NCI-H82 treated with DMSO at 0.1 percent for 48 hours (cell line): ENCODE results near the gene ANKS6.

Experiments used
- DNase-seq: peaks from one replicate; lab custom pipeline; 2025; ENCODE audit not compliant: unreplicated experiment; lab: John Stamatoyannopoulos, UW

The ANKS6 gene

DNA sequence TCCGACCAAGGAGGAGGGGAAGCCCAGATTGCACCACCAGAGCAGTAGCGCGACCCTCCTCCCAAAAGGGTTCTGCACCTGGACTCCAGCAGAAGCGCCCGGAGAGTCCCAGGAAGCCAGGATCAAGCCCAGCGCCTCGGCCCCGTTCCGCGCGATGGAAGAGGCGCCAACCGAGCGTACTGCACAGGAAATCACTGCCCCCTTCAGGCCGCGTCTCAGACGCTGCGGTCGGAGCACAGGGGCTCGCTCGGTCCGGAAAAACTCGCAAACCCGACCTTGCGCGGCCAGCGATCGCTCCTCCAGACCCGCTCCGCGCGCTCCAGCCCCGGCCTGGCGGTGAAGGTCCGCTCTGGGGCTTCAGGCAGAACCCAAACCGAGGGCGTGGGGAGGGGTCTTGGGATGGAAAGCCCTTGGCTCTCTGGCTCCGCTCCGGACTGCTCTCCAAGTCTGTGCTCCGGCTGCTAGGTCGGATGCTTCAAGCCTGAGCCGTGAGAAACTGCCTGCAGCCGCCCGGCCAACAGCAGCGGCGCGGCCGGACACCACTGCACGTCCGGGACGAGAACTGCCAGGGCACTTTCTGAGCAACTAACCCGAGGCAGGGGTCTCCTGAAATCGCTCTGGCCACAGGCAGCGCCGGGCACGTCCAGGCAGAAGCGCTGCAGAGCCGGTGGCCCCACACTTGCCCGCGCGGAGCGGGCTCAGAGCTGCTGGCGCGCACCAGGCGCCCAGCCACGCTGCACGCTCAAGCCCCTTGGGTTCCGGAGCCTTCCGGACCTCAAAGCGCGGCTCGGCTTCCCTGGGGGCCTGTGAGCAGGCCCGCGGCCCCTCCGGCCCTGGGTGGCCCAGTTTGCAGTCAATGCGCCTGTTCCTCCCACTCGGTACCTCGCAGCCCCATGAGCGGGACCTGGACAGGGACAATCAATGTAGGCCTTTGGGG, 88.9 kb downstream of the ANKS6 start:
- DNase-seq, result peak; percentile 60

DNA sequence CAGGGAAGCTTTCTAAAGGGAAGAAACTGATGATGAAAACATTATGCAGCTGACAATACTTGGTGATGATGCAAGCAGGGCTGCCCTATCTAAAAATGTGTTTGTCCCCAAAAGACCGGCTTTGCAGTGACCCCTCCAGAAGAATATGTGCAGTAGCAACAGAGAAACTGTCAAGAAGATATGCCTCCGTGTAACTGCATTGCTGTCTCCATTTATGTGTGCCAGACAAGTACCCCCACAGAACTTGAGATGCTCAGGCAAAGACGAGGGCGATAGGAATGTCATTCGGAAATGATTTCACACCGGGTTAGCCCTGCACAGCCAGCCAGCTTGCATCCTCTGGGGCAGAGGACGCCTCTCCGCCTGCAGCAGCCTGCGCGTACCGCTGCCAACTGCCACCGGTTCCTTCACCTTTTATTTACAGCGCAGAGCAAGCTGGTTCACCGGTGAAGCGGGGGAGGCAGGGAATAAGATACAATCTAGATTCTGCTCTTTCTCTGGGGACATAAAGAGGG, 89.6 kb downstream of the ANKS6 start:
- DNase-seq, result no peak

DNA sequence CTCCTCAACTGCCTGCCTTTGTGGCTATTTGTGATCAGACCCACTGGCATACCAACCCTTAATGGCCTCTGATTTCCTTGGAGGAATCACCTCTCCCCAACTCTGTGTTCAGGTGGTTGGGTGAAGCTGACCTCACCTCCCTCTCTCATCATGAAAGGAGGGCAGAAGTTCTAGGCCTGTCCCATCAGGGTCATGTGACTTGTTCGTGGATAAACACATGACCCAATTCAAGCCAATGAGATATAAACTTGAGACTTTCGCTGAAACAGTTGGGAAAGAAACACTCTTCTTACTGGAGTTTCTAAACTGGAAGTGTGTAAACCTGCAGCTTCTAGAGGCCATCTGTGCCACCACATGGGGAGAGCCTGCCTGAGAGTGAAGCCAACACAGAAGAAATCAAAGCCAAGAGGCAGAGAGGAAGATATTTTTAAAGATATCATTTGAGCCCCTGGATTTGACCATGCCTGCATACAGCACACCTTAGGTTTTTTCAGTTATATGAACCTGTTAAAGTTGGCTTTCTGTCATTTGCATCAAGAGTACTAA, 93.4 kb downstream of the ANKS6 start:
- DNase-seq, result no peak

DNA sequence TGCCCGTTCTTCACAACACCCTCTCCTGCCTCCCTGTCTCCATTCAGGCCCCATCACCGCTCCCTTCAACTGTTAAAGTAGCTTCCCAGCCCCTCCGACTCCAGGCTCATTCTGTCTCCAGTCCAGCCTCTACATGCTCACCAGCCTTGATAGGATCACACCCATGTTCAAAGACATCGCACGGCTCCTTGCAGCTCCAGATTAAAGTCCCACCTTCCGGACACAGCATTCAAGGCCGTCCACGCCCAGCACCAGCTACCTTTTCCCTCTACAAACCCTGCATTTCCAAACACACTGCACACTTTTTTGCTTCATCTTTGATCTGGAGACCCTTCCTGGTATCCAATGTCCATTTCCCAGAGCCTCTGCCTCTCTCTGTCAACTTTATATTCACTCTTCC, 94.0 kb downstream of the ANKS6 start:
- DNase-seq, result no peak

DNA sequence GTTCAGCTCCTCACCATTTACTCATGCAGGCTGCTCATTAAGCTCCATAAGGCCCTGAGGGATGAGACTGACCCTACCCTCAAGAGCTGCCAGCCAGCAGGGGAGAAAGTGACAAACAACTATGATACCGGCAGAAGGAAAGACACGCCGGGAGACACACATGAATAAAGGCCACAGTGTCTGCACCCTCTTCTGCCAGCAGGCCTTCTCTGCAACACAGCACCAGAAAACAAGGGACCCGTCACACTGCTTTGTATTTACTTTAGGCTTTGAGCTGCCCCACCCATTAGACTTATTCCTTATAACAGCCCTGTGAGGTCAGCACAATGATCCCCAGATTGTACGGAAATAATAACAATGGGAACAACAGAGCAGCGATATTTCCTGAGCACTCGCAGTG, 94.8 kb downstream of the ANKS6 start:
- DNase-seq, result no peak

DNA sequence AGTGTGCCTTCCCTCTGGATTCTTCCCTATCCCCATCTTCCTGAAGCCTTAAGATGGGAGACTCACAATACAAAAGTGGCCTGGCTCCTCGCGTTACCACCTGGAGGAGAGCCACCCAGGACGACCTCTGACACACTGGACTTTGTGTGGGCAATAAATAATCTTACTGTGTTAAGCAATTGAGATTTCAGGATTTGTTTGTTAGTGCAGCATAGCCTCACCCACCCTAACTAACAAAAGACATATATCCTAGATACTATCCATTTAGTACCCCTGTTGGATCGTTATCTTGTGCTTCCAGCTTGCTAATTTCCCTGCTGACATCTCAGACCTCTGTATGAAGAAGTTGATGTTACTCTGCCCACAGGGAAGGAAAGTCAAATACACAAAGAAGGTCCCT, 95.6 kb downstream of the ANKS6 start:
- DNase-seq, result no peak

DNA sequence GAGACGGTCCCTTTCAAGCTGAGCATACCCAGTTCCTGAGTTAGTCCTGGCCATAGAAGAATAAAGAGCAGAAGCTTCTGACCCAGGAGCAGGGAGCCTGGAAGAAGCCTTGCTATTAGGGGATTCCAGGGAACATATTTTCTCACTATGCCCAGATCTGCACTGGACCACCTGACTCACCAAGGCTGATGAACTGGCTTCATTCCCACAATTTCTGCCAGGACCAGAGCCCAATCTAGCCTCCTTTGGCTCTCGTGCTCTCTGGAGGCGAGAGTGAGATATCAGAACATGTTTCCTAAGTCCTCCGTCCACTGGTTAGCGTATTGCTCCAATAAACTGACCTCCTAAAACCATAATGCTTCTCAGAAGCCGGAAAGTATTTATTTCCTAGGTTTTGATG, 97.5 kb downstream of the ANKS6 start:
- DNase-seq, result no peak

DNA sequence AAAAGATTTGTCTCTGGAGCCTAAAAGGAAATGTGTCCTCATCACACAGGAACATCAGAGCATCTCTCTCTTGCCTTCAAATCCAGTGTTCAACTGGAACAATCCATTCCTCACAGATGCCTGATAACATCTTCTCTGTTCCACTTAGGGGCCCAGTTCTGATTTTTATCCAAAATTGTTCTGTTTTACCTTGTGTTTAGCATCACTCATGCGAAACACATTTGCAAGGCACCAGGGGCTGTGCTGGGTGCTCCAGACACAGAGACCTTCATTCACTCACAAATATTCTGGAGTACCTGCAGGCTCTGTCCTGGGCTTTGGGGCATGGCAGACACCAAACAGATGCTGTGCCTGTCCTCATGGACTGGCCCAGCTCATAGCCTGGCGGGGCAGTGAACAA, 101.4 kb downstream of the ANKS6 start:
- no peak for DNase-seq

DNA sequence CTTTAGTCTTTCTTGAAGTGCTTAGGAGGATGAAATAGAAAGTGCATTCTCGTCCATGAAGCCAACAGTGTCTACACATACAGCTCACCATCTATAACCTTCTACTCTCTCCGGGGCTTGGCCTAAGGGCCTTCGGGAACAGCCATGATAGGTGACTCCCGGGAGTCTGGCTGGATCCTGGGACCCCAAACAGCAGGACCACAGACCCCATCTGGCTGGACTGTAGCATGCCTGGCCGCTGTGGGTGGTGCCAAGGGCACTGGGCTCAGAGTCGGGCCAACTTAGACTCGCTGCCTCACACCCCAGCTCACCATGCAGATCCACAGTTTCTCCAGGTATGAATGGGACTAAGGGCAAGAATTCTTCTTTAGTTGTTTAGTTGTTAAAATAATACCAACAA, 104.0 kb downstream of the ANKS6 start:
- no peak for DNase-seq

DNA sequence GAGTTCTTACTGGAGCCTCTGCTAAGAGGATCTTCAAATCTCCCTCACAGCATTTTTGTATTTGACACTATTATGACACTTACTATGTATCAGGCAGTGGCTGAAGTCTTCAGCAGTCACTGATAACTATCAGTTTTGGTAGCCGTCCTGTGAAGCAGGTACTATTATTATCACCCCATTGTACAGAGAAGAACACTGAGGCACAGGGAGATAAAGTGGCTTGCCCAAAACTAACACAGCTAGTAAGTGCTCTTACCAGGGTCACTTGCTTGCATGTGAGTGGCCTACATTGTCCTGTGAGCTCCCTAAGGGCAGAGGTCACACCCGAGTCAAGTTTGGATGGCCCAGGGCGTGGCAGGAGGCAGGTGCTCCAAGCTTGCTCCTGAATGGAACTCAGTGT, 104.5 kb downstream of the ANKS6 start:
- no peak for DNase-seq

DNA sequence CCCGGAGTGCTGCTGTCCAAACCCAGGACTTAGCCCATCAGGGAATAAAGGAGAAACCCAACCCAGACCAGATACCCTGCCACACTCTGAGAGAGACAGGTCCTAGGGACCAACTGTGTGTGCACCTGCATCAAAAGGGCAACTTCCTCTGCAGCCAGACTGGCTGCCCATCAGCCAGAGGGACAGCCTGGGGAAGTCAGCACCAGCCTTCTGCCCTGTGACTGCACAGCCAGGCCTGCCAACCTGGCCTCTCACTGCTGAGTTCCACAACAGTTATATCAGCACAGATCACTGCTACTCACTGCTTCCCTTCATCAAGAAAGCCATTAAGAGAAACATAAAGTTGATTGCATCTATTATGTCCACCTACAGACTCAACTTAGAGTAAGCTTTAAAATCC, 105.7 kb downstream of the ANKS6 start:
- no peak for DNase-seq

DNA sequence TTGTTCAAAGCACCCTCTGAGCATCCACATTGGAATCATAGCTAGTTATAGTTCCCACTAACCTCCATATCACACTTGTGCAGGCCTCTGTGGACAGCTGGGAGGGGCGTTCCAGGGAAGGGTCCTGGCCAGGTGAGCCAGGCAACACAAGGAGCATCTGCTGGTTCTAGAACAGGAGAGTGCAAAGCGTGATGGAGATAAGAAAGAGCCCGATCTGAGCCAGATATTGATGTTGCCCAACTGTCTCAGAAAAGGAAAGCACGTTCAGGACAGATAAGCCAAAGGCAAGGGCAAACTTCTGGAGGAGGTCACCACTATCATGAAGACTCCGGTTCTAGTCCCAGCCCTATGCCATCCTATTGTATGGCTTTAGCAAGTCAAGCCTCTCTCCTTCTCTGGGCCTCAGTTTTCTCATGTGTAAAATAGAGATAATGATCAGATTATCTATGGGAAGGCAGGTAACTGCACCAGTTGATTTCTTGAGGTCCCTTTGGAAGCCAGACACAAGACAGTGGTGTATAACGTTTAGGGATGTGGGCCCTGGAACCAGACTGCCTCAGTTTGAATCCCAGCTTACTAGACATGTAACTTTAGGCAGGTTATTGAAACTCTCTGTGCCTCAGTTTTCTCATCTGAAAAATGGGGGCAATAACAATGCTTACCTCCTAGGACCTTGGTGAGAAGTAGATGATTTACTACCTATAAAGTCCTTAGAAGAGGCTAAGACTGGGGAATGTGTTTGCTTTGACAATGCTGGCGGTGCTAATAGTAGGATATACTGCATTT, 107.5 kb downstream of the ANKS6 start:
- no peak for DNase-seq

DNA sequence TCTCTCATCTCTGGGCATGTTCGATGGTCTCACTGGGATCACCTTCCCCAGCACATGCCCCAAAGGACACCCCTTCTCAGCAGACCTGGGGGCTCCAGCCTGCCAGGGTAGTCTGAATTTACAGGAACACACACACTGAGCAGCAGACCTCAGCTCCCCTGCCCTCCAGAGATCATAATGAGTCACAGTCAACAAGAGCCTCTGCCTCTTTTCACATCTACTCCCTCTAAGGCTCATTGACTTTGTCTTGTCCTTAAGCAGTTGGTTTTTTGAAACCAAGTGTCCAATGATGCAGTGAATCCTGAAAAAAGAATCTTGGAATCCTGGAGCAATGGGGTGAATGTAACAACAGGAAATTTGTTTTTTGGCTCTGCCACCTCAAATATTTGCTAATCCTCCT, 108.4 kb downstream of the ANKS6 start:
- no peak for DNase-seq

DNA sequence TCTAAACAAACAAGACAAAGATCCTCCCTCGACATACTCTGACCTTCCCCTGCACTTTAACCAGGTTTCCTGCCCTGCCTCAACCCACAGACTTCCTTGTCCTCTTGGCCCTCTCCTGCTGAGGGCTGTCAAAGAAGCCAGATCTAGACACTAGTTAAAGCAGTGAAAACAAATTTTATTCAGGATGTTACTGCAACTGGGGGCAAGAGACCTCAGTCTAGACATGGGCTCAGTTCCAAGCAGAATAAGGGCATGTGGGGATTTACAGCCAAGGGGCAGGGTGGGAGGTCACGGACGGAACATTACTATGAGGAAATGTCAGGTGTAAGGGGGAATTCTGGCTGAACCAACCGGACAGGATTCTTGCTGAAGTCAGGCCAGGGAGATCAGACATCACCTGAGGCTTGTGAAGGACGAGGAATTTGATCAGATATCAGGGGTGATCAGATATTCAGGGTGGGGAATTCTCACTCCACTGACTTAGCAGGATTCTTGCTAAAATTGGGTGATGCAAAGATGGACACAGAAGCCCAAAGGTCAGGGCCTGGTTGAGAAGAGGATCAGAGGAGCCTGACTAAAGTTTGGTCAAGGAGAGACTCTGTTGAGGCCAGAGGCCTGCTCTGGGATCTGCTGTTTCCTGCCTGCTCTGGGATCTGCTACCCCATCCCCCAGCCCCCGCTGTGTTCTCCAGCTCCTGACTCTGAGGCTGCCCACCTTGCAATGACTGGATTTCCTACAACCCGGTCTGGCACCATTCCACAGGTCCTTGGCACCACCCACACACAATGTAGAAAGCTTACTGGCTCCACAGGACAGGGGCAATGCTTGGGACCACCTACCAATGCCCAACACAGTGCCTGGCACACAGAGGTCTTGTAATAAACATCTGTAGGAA, 109.1 kb downstream of the ANKS6 start:
- no peak for DNase-seq

DNA sequence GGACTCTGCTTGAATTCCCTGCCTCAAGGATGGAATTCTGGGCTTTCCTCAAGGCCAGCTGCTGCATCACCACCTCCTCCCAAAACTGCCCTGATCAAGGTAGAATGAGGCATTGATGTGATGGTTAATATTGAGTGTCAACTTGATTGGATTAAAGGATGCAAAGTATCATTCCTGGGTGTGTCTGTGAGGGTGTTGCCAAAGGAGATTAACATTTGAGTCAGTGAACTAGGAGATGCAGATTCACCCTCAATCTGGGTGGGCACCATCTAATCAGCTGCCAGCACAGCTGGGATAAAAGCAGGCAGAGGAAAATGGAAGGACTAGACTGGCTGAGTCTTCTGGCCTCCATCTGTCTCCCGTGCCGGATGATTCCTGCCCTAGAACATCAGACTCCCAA, 111.5 kb downstream of the ANKS6 start:
- DNase-seq, result peak; percentile 4
